Measurements from ENCODE around the gene LACRT.

DNA sequence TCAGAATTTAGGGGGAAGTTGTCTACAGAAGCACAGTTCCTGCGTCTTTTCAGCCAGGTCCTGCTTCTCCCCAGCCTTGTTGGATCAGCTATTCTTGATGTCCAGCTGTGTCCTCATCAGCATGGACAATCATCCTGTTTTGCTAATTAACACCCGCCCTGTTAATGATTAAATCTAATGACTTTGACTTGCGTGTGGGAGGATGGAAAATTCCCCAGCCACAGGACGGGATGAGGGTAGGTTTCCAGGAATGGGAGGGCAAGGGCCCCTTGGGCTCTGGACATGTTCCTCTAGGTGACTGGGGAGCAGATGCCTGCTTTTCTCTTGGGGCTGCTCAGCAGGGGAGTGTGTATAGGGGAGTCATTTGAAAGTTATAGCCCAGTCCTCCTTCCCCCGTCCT lies 41.0 kb downstream of the LACRT start:
- TF ChIP-seq, protein P1, sequence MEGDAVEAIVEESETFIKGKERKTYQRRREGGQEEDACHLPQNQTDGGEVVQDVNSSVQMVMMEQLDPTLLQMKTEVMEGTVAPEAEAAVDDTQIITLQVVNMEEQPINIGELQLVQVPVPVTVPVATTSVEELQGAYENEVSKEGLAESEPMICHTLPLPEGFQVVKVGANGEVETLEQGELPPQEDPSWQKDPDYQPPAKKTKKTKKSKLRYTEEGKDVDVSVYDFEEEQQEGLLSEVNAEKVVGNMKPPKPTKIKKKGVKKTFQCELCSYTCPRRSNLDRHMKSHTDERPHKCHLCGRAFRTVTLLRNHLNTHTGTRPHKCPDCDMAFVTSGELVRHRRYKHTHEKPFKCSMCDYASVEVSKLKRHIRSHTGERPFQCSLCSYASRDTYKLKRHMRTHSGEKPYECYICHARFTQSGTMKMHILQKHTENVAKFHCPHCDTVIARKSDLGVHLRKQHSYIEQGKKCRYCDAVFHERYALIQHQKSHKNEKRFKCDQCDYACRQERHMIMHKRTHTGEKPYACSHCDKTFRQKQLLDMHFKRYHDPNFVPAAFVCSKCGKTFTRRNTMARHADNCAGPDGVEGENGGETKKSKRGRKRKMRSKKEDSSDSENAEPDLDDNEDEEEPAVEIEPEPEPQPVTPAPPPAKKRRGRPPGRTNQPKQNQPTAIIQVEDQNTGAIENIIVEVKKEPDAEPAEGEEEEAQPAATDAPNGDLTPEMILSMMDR (conservative IDR thresholded peaks at IDR 0.05; ENCODE audit: low read depth, low read length): no peak
- TF ChIP-seq RAD21 (IDR thresholded peaks at IDR 0.05; ENCODE audit: low read length): no peak
